ENCODE results near the gene CMKLR1. TPM values are rescaled to one million over a fixed set of nuclear protein-coding genes. Genes with fewer than 3 reads are reported as not detected.

CMKLR1 gene
- total RNA-seq, 1 donor from 2014 or later, result not detected

DNA sequence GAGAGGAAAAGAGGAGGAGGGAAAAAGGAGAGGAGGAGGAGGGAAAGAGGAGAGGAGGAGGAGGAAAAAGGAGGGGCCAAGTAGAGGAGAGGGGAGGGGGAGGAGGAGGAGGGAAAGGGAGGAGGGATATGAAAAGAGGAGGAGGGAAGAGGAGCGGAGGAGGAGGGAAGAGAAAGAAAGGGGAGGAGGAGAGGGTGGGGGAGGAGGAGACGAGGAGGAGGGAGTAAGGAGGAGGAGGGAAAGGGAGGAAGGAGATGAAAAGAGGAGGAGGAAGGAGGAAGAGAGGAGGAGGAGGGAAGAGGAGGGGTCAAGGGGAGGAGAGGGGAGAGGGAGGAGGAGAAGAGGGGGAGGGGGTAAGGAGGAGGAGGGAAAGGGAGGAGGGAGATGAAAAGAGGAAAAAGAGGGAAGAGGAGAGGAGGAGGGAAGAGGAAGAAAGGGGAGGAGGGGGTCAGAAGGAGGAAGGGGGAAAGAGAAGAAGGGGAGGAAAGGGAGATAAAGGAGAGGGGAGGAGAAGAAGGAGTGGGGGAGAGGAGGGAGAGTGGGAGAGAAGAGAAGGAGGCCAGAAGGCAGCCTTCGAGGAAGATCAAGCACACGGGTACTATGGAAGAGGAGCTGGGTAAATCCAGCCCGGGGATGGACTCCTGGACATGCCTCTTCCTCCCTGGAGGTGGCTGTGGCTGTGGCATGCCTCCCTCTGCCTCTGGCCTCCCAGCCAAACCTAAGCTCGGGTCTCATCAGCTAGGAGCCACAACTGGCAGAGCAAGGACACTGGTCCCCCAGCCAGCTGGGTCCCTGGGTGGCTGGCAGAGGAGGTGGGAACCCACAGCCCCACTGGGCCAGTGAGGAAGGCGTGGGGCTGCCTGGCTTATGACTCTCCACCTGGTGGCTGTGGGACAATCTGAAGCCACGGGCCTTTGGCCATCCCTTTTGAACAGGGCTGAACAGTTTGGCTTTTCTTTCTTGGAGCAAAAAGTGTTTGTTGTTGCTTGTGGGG, 3.0 kb upstream of the CMKLR1 start:
- H3K9me3 Mint-ChIP-seq (ENCODE audit: low read depth), result no peaks in the 10 kb centered on the region
- H3K27me3 Mint-ChIP-seq, result peaks cover 36% of the 10 kb centered on the region
- no peak overlapping the region for H3K27ac Mint-ChIP-seq
- no peak overlapping the region for H3K4me3 Mint-ChIP-seq (ENCODE audit: low read depth)
- TF ChIP-seq, protein P1, sequence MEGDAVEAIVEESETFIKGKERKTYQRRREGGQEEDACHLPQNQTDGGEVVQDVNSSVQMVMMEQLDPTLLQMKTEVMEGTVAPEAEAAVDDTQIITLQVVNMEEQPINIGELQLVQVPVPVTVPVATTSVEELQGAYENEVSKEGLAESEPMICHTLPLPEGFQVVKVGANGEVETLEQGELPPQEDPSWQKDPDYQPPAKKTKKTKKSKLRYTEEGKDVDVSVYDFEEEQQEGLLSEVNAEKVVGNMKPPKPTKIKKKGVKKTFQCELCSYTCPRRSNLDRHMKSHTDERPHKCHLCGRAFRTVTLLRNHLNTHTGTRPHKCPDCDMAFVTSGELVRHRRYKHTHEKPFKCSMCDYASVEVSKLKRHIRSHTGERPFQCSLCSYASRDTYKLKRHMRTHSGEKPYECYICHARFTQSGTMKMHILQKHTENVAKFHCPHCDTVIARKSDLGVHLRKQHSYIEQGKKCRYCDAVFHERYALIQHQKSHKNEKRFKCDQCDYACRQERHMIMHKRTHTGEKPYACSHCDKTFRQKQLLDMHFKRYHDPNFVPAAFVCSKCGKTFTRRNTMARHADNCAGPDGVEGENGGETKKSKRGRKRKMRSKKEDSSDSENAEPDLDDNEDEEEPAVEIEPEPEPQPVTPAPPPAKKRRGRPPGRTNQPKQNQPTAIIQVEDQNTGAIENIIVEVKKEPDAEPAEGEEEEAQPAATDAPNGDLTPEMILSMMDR (IDR thresholded peaks at IDR 0.05; ENCODE audit: unreplicated experiment), result no peak
- no peaks in the 10 kb centered on the region for H3K36me3 Mint-ChIP-seq (ENCODE audit: insufficient read depth)
- H3K4me1 Mint-ChIP-seq (ENCODE audit: low read depth), result no peaks in the 10 kb centered on the region
- DNase-seq (ENCODE audit: low spot score, unreplicated experiment), result no peak

DNA sequence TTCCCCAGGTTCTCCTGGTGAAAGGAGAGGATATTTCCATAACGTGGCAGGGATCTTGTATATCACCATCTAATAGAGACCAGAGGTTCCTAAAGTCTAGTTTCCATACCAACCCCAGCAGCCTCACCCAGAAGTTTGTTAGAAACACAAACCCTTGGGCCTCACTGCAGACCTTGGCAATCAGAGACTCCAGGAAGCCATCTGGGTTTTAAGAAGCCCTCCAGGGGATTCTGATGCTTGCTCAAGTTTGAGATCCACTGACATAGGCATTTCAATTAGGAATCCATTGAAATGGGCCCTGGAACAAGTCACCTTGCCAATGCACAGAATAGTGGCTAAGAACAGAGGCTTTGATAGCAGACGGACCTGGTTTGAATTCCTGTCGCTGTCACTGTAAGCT, 2.2 kb upstream of the CMKLR1 start:
- no peaks in the 10 kb centered on the region for H3K9me3 Mint-ChIP-seq (ENCODE audit: low read depth)
- no peaks in the 10 kb centered on the region for H3K36me3 Mint-ChIP-seq (ENCODE audit: insufficient read depth)
- TF ChIP-seq, protein P1 (IDR thresholded peaks at IDR 0.05; ENCODE audit: unreplicated experiment), result no peak
- DNase-seq (ENCODE audit: low spot score, unreplicated experiment), result no peak
- no peaks in the 10 kb centered on the region for H3K4me1 Mint-ChIP-seq (ENCODE audit: low read depth)
- no peak overlapping the region for H3K4me3 Mint-ChIP-seq (ENCODE audit: low read depth)
- no peak overlapping the region for H3K27ac Mint-ChIP-seq
- H3K27me3 Mint-ChIP-seq, result peaks cover 36% of the 10 kb centered on the region

DNA sequence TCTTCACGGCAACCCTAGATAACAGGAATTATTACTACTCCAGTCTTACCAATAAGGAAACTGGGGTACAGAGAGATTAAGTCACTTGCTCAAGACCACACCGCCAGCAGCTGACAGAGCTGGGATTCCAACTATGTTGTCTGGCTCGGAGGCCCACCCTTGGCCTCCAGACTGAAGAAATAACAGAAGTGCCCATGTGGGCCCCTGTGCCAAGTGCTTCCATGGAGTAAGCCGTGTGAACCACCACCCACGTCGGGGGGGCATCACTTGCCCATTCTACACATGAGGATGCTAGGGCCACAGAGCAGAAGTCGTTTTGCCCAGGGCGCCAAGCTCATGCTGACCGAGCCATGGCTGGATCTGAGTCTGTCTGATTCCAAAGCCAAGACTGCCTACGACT, 926 bp upstream of the CMKLR1 start:
- Mint-ChIP-seq H3K27ac (no peak overlapping the region), H3K9me3 (ENCODE audit: low read depth) (no peaks in the 10 kb centered on the region), H3K36me3 (ENCODE audit: insufficient read depth) (no peaks in the 10 kb centered on the region), H3K4me1 (ENCODE audit: low read depth) (no peaks in the 10 kb centered on the region), H3K27me3 (peaks cover 36% of the 10 kb centered on the region), H3K4me3 (ENCODE audit: low read depth) (no peak overlapping the region)
- no peak for DNase-seq (ENCODE audit: low spot score, unreplicated experiment)
- TF ChIP-seq, protein P1 (IDR thresholded peaks at IDR 0.05; ENCODE audit: unreplicated experiment), result no peak

DNA sequence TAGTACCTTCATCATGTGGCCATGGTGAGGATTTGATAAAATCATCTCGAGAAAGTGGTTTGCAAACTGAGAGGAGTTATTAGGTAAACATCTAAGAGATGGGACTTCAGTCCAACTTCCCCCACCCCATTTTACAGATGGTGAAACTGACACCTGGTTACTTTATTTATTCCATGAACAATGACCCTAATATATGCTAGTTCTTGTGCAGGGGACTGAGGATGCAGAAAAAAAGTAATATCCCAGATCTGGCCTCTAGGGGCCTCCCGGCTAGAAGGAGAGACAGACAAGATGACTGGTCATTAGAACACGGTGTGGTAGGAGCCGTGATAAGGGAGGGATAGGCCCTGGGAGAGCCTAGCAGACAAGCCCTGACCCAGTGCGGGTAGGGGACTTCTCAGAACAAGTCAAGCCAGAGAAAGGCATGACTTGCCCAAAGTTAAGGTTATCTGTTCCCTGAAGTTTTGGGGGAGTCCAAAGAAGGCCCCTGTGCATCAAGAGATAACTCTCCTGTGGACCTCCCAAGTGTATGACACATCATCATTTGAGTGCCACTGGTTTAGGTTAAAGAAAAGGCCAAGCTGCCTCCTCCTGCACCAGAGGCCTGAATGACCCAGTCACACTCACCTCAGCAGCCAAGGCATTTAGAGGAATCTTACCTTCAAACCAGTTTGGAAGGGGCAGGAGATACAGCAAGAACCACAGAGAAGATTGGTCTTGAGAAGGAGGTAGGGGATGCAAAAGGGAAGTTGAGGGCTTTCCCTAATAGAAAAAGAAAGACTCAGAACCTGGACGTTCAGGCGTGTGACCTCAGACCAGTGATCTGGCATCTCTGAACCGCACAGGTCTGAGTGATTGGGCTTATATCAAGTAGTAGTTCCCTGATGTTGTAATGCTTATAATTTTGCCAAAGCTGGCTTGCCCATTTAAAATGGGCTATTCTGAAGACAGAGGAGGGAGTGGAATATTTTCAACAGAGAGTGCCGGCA, 1.6 kb downstream of the CMKLR1 start:
- peaks cover 31% of the 10 kb centered on the region for H3K27me3 Mint-ChIP-seq

More for the DNA sequence above, 1.6 kb downstream of the CMKLR1 start:
- no peaks in the 10 kb centered on the region for H3K36me3 Mint-ChIP-seq (ENCODE audit: insufficient read depth)
- H3K27ac Mint-ChIP-seq, result no peak overlapping the region
- DNase-seq (ENCODE audit: low spot score, unreplicated experiment), result no peak
- TF ChIP-seq, protein P1 (IDR thresholded peaks at IDR 0.05; ENCODE audit: unreplicated experiment), result peak; percentile 61
- no peak overlapping the region for H3K4me3 Mint-ChIP-seq (ENCODE audit: low read depth)
- no peaks in the 10 kb centered on the region for H3K4me1 Mint-ChIP-seq (ENCODE audit: low read depth)
- H3K9me3 Mint-ChIP-seq (ENCODE audit: low read depth), result no peaks in the 10 kb centered on the region

Data from progenitor cell of endocrine pancreas (in vitro differentiated cells).